Measurements from ENCODE around the gene LGI1.

Gene LGI1

GRCh38 chr10:93757801-93758507 is at the start of gene LGI1:
LGI1 (plus strand) TSS chr10:93757936; CDS start chr10:93758145, 209 bp downstream.
- no peak for TF ChIP-seq CTCF (IDR thresholded peaks at IDR 0.05)

- no peak for TF ChIP-seq CTCF (IDR thresholded peaks at IDR 0.05)
Observed at GRCh38 chr10:93710333-93710909, 47.3 kb upstream of the LGI1 start.

GRCh38 chr10:93711891-93712290 is 45.8 kb upstream of the LGI1 start:
- TF ChIP-seq CTCF (IDR thresholded peaks at IDR 0.05) = no peak

GRCh38 chr10:93712593-93712992 is 45.1 kb upstream of the LGI1 start:
- TF ChIP-seq CTCF (IDR thresholded peaks at IDR 0.05) = no peak

- no peak for TF ChIP-seq CTCF (IDR thresholded peaks at IDR 0.05)
Observed at GRCh38 chr10:93715345-93715744, 42.4 kb upstream of the LGI1 start.

- no peak for TF ChIP-seq CTCF (IDR thresholded peaks at IDR 0.05)
Observed at GRCh38 chr10:93716766-93717165, 41.0 kb upstream of the LGI1 start.

- TF ChIP-seq CTCF (IDR thresholded peaks at IDR 0.05) = no peak
Observed at GRCh38 chr10:93718937-93719725, 38.6 kb upstream of the LGI1 start.

Data from LNCAP (cell line).